Stimulated activated CD4-positive, alpha-beta T cell treated with anti-CD3 and anti-CD28 coated beads, TNF-alpha, amount 100 ng/mL, for 48 hours (primary cell): ENCODE results near the gene PHF1.

Source experiments
- DNase-seq, 3 donors: peaks; one replicate each; pipeline ENCODE4 v3.0.0-alpha.2; 2020; ENCODE audit warnings: low read depth in 3 of 3

The PHF1 gene

GRCh38 chr6:33430991-33431879 is 20.4 kb downstream of the PHF1 start:
- DNase-seq: peak in 1 of 3 donors; percentile 66

GRCh38 chr6:33431880-33432541 is 21.2 kb downstream of the PHF1 start:
- no peak for DNase-seq

GRCh38 chr6:33432546-33432945 is 21.7 kb downstream of the PHF1 start:
- no peak for DNase-seq

- DNase-seq: no peak
Observed at GRCh38 chr6:33433001-33433543, 22.3 kb downstream of the PHF1 start.

GRCh38 chr6:33433544-33434191 is 22.9 kb downstream of the PHF1 start:
- DNase-seq: no peak

- DNase-seq: no peak
Observed at GRCh38 chr6:33434961-33435360, 24.1 kb downstream of the PHF1 start.

- no peak for DNase-seq
Observed at GRCh38 chr6:33437666-33438065, 26.9 kb downstream of the PHF1 start.

- no peak for DNase-seq
Observed at GRCh38 chr6:33438978-33439594, 28.3 kb downstream of the PHF1 start.

GRCh38 chr6:33439956-33440648 is 29.3 kb downstream of the PHF1 start:
- no peak for DNase-seq

- DNase-seq: no peak
Observed at GRCh38 chr6:33440649-33441309, 30.0 kb downstream of the PHF1 start.

GRCh38 chr6:33441457-33441856 is 30.6 kb downstream of the PHF1 start:
- DNase-seq: no peak

- no peak for DNase-seq
Observed at GRCh38 chr6:33442283-33442682, 31.5 kb downstream of the PHF1 start.

- no peak for DNase-seq
Observed at GRCh38 chr6:33443025-33443424, 32.2 kb downstream of the PHF1 start.

GRCh38 chr6:33443619-33444504 is 33.0 kb downstream of the PHF1 start:
- no peak for DNase-seq

- DNase-seq: no peak
Observed at GRCh38 chr6:33445119-33445603, 34.3 kb downstream of the PHF1 start.

GRCh38 chr6:33446356-33446755 is 35.5 kb downstream of the PHF1 start:
- no peak for DNase-seq

GRCh38 chr6:33450434-33450833 is 39.6 kb downstream of the PHF1 start:
- DNase-seq: no peak

- DNase-seq: no peak
Observed at GRCh38 chr6:33451606-33452005, 40.8 kb downstream of the PHF1 start.

- no peak for DNase-seq
Observed at GRCh38 chr6:33452496-33452895, 41.7 kb downstream of the PHF1 start.
